Measurements from ENCODE around the gene KLHL40.
"Not testable (repeated sequence)": the region's sequence is repeated elsewhere in the genome, so short reads cannot be mapped to it uniquely, and the experiment has no call there.

Gene KLHL40

DNA sequence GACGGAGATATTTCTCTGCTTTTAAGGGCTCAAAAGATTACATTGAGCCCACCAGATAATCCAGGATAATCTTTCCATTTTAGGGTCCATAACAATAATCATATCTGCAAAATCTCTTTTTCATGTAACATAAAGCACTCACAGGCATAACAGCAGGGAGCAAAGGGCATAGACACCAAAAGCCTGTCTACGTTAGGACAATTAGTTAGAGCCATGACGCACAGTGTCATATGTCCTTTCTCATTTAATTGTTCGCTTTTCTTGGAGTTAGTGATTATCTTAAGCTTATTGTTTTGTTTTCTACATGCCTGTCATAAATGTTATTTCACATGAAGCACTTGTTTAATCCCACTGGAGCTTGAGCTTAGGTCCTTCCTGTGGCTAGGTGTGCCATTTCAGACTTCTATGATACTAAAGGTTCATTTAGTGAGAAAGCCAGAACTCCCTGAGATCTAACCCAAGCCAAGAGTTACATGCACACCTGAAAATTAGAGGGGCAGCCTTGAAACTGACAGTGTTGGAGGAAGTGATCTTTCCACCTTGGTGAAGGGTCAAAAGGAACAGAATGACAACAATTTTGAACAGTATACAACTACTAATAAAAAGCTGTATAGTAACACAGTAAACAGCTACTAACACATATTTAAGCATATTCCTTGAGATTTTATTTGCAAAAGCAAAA lies 29.0 kb downstream of the KLHL40 start:
- H3K27me3 Mint-ChIP-seq (ENCODE audit: low read depth, poor library complexity), result peaks cover 13% of the 10 kb centered on the region
- DNase-seq, result no peak
- TF ChIP-seq CTCF (IDR thresholded peaks at IDR 0.05), result no peak
- no peak overlapping the region for H3K4me3 Mint-ChIP-seq
- H3K36me3 Mint-ChIP-seq (ENCODE audit: low read depth), result no peaks in the 10 kb centered on the region
- no peaks in the 10 kb centered on the region for H3K9me3 Mint-ChIP-seq
- no peaks in the 10 kb centered on the region for H3K4me1 Mint-ChIP-seq
- H3K27ac Mint-ChIP-seq, result no peak overlapping the region

DNA sequence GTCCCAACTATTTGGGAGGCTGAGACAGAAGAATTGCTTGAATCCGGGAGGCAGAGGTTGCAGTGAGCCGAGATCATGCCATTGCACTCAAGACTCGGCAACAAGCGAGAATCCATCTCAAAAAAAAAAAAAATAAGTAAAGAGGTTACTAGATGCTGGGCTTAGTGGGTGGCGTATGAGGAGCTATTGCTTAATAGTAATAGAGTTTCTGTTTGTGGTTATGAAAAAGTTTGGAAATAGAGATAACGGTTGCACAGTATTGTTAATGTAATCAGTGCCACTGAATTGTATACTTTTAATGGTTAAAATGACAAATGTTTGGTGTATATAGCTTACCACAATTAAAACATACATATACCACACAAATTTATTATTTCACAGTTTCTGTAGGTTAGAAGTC lies 32.0 kb downstream of the KLHL40 start:
- DNase-seq, result no peak
- Mint-ChIP-seq H3K4me1 (no peaks in the 10 kb centered on the region), H3K4me3 (no peak overlapping the region), H3K27me3 (ENCODE audit: low read depth, poor library complexity) (peaks cover 13% of the 10 kb centered on the region), H3K27ac (no peak overlapping the region), H3K36me3 (ENCODE audit: low read depth) (no peaks in the 10 kb centered on the region), H3K9me3 (no peaks in the 10 kb centered on the region)
- no peak for TF ChIP-seq CTCF (IDR thresholded peaks at IDR 0.05)

DNA sequence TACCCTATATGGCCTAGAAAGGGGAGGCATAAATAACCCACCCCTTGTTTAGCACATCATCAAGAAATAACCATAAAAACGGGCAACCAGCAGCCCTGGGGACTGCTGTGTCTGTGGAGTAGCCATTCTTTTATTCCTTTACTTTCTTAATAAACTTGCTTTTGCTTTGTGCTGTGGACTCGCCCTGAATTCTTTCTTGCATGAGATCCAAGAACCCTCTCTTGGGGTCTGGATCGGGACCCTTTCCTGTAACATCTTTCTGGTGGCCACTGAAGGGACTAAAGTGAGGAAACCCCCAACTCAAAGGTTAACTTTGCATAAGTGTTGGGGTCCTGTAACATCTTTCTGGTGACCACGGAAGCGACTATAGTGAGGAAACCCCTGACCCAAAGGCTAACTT lies 33.0 kb downstream of the KLHL40 start:
- Mint-ChIP-seq H3K27ac (no peak overlapping the region), H3K4me1 (no peaks in the 10 kb centered on the region), H3K9me3 (no peaks in the 10 kb centered on the region), H3K27me3 (ENCODE audit: low read depth, poor library complexity) (peaks cover 13% of the 10 kb centered on the region), H3K36me3 (ENCODE audit: low read depth) (no peaks in the 10 kb centered on the region), H3K4me3 (no peak overlapping the region)
- DNase-seq, result no peak
- TF ChIP-seq CTCF (IDR thresholded peaks at IDR 0.05), result no peak

GRCh38 chr3:42719002-42719401 lies 33.7 kb downstream of the KLHL40 start:
- Mint-ChIP-seq H3K36me3 (ENCODE audit: low read depth) (no peaks in the 10 kb centered on the region), H3K4me1 (no peaks in the 10 kb centered on the region), H3K27me3 (ENCODE audit: low read depth, poor library complexity) (peaks cover 14% of the 10 kb centered on the region), H3K27ac (no peak overlapping the region), H3K9me3 (no peaks in the 10 kb centered on the region), H3K4me3 (no peak overlapping the region)
- no peak for TF ChIP-seq CTCF (IDR thresholded peaks at IDR 0.05)
- DNase-seq, result no peak

- peaks cover 18% of the 10 kb centered on the region for H3K27me3 Mint-ChIP-seq (ENCODE audit: low read depth, poor library complexity)
- H3K4me3 Mint-ChIP-seq, result no peak overlapping the region
- TF ChIP-seq CTCF (IDR thresholded peaks at IDR 0.05), result no peak
- DNase-seq, result no peak
- H3K36me3 Mint-ChIP-seq (ENCODE audit: low read depth), result no peaks in the 10 kb centered on the region
- H3K27ac Mint-ChIP-seq, result no peak overlapping the region
- H3K4me1 Mint-ChIP-seq, result no peaks in the 10 kb centered on the region
- H3K9me3 Mint-ChIP-seq, result no peaks in the 10 kb centered on the region
Measured at GRCh38 chr3:42720126-42720525, 34.8 kb downstream of the KLHL40 start.

DNA sequence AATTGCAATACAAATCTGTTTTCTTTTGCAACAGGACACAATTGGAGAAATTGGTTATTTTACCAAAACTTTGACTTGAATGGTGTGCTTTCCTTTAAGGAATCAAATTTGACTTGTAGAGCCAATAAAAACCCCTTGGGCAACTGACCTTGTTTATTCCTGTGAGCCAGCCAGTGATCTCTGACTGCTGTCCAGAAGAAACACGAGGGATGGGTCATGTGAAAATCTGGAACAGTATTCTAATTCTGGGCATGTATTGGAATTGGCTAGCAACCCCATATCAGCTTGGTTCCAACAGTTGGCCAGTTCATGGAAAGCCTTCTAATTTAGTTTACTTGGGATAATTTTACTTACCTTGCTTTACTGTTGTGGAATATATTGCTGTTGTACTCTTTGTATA lies 36.4 kb downstream of the KLHL40 start:
- Mint-ChIP-seq H3K9me3 (no peaks in the 10 kb centered on the region), H3K27ac (no peak overlapping the region), H3K4me1 (no peaks in the 10 kb centered on the region), H3K36me3 (ENCODE audit: low read depth) (no peaks in the 10 kb centered on the region), H3K4me3 (no peak overlapping the region), H3K27me3 (ENCODE audit: low read depth, poor library complexity) (peaks cover 29% of the 10 kb centered on the region)
- no peak for DNase-seq
- TF ChIP-seq CTCF (IDR thresholded peaks at IDR 0.05), result no peak

DNA sequence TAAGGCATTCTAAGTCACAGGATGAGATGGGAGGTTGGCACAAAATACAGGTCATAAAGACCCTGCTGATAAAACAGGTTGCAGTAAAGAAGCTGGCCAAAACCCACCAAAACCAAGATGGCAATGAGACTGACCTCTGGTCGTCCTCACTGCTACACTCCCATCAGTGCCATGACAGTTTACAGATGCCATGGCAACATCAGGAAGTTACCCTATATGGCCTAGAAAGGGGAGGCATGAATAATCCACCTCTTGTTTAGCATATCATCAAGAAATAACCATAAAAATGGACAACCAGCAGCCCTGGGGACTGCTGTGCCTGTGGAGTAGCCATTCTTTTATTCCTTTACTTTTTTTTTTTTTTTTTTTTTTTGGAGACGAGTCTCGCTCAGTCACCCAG lies 37.1 kb downstream of the KLHL40 start:
- not testable (repeated sequence) for H3K4me3 Mint-ChIP-seq; H3K4me1 Mint-ChIP-seq; H3K36me3 Mint-ChIP-seq (ENCODE audit: low read depth); H3K9me3 Mint-ChIP-seq; H3K27ac Mint-ChIP-seq; DNase-seq
- peaks cover 25% of the 10 kb centered on the region for H3K27me3 Mint-ChIP-seq (ENCODE audit: low read depth, poor library complexity)

Data from nephron progenitor cell (in vitro differentiated cells).